SHP77 treated with DMSO at 0.1 percent for 48 hours (cell line): Measurements from ENCODE around the gene TMEM8B.
A peak's percentile ranks its signal among the peaks of the same experiment; 100 is the strongest.
"Not testable (repeated sequence)": the region's sequence is repeated elsewhere in the genome, so short reads cannot be mapped to it uniquely, and the experiment has no call there.

Experiments
- DNase-seq: peaks from one replicate; lab custom pipeline; 2025; lab: John Stamatoyannopoulos, UW

The TMEM8B gene

GRCh38 chr9:35864695-35865255 is 35.7 kb downstream of the TMEM8B start:
- no peak for DNase-seq

DNA sequence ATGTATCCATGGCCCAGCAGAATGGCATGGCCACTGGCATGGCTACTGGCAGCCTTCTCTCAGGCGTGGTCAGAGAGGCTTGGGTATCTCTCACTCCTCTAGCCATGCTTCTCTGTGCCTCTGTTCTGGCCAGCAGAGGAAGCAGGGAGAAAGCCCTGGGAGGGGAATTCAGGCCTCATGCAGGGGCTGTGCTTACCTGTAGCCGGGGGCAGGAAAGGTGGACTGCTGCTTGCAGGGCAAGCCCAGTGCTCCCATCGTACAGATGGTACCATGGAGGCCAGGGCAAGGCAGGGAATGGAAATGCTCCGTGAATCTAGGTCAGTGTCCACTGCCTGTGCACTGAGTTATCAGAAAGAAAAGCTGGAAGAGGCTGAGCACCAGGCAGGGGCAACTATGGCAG is 38.5 kb downstream of the TMEM8B start:
- no peak for DNase-seq

- no peak for DNase-seq
Observed at GRCh38 chr9:35868933-35869332, 39.9 kb downstream of the TMEM8B start.

GRCh38 chr9:35869621-35870216 is 40.7 kb downstream of the TMEM8B start:
- DNase-seq, result no peak

DNA sequence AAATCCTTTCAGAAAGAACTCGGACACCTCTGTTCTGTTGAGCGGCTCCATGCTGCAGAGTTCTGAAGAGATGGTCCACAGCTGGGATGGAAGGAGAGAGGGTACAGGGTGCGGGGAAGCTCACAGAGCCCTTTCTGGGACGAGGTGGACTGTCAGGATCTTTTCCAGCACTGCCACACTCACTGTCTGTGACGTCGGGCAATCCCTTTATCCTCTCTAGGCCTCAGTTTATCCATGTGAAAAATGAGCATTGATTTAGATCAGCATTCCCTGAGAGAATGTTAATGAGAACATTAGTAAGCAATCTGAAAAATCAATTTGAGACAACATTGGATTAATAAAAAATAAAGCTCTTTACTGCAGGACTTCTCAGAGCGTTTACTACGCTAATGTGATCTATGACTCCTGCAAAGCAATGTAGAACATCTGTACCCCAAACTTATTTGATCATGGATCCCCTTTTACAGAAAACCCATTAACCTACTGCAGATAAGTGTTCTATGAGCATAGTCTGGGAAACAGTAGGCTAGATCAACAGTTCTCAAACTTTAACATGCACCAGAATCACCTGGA is 41.4 kb downstream of the TMEM8B start, which contains the start of gene OR13J1:
TSS of gene OR13J1 (minus strand) at position 51 of the 573 bp plus-strand sequence. CDS start at position 51, 0 bp downstream.
- no peak for DNase-seq

- DNase-seq, result no peak
Observed at GRCh38 chr9:35871545-35871944, 42.5 kb downstream of the TMEM8B start.

DNA sequence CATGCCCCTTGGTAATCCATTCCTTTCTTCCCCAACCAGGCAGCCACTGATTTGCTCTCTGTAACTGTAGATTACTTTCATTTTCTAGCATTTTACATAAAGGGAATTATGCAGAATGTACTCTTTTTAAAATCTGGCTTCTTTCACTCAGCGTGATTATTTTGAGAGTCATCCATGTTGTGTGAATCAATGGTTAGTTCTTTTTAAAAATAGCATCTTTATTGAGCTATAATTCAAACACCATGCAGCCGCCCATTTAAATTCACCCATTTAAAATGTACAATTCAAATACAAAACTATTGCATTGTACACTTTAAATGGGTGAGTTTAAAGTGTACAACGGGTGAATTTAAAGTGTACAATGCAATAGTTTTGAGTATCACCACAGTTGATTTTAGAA is 43.5 kb downstream of the TMEM8B start:
- no peak for DNase-seq

DNA sequence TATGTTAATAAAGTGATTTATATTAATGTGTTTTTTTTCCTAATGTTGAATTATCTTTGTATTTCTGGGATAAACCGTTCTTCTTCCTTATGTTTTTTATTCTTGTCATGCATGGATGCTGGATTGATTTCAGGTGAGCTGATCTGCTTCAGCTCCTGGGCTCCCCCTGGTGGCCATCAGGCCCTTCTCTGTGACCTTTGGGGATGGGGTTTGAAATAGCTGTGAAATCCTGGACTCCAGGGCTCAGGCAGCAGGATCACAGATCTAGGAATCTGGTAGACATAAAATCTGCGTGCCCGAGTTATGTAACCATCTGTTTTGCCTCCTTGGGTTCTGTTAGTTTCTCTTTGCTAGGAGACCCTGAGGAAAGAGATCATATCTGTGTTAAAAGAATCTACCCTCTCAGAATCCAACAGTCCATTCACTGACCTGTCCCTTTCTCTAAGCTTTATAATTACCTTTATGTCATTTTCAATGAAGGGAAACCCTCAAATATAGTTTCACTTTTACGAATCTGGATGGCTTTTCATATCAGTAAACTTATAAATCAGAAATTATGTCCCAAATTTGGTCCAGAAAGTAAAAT is 53.3 kb downstream of the TMEM8B start:
- peak; percentile 27 for DNase-seq

DNA sequence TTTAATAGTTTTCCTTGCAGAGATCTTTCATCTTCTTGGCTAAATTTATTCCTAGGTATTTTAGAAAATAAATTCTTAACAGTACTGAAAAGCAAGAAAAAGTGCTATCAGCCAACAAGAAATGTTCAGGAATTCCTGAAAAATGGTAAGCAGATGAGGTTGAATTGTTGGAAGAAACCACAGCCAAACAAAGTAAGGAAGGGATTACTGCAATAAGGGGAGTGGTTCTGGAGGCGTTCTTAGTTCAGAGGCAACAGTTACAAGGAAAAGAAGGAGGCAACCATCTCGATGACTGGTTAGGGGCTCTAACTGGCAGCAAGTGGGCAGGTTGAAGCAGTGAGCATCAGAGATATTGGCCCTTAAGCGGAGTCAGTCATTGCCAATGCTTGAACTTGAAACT is 54.0 kb downstream of the TMEM8B start:
- DNase-seq, result no peak

- DNase-seq, result not testable (repeated sequence)
Observed at GRCh38 chr9:35884908-35885307, 55.9 kb downstream of the TMEM8B start.

GRCh38 chr9:35891646-35892045 is 62.6 kb downstream of the TMEM8B start:
- no peak for DNase-seq

- no peak for DNase-seq
Observed at GRCh38 chr9:35892051-35892450, 63.0 kb downstream of the TMEM8B start.

GRCh38 chr9:35896570-35896969 is 67.5 kb downstream of the TMEM8B start:
- DNase-seq, result no peak

DNA sequence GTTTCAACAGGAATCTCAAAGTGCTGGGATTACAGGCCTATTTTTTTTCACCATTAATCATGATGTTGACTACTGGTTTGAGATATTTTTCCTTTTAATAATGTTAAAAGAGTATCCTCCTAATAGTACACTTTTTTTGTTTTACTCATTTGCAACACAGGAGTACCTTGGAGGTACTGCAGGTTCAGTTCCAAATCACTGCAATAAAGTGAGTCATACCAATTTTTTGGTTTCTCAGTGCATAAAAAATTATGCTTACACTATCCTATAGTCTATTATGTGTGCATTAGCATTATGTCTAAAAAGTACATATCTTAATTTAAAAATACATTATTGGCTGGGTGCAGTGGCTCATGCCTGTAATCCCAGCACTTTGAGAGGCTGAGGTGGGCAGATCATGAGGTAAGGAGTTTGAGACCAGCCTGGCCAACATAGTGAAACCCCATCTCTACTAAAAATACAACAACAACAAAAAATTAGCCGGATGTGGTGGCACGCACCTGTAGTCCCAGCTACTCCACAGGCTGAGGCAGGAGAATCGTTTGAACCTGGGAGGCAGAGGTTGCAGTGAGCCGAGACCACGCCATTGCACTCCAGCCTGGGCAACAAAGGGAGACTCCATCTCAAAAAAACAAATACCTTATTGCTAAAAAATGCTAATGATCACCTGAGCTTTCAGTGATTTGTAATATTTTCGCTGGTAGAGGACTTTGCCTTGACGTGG is 68.5 kb downstream of the TMEM8B start:
- not testable (repeated sequence) for DNase-seq

DNA sequence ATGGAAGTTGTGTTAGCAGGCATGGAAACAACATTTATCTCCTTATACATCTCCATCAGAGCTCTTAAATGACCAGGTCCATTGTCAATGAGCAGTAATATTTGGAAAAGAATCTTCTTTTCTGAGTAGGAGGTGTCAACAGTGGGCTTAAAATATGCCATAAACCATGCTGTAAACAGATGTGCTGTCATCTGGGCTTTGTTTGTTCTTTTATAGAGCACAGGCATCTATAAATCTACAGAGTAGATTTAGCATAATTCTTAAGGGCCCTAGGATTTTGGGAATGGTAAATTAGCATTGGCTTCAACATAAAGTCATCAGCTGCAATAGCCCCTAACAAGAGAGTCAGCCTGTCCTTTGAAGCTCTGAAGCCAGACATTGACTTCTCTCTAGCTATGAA is 69.3 kb downstream of the TMEM8B start:
- DNase-seq, result no peak

GRCh38 chr9:35899021-35899420 is 70.0 kb downstream of the TMEM8B start:
- no peak for DNase-seq

DNA sequence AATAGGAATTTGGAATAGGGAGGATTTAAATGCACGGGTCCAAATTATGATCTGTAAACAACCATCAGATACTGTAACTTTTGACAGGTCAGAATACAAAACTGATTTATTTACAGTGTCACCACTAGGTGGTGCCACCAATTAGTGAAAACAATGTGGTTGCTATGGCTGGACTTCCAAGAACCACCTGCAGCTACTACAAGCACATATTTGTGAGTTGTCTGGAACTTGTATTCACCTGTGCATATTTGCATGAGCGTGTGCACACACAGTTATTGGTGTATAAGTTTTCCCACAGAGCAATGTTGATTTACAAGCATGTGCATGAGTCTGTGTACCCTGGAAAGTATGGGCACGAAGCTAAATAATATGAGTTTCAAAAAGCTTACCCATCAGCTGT is 74.0 kb downstream of the TMEM8B start:
- peak; percentile 6 for DNase-seq

DNA sequence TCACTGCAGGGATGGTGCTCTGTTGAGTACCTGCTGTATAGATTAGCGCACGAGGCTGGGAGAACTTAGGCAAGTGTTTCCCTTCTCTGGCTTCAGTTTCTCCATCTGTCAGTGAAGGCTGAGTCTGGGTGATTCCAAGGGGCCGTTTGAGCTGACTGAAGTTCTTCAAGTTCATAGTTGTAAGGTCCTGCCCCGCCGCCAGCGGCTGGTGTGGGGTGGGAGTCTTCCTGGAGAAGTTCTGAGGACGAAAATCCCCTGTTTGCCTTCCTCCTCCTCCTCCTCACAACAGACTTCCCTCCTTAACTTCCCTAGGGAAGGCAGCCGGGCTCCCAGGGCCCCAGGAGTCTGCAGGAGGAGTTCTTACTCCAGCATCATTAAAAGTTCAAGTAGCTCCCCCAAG is 75.3 kb downstream of the TMEM8B start:
- no peak for DNase-seq

DNA sequence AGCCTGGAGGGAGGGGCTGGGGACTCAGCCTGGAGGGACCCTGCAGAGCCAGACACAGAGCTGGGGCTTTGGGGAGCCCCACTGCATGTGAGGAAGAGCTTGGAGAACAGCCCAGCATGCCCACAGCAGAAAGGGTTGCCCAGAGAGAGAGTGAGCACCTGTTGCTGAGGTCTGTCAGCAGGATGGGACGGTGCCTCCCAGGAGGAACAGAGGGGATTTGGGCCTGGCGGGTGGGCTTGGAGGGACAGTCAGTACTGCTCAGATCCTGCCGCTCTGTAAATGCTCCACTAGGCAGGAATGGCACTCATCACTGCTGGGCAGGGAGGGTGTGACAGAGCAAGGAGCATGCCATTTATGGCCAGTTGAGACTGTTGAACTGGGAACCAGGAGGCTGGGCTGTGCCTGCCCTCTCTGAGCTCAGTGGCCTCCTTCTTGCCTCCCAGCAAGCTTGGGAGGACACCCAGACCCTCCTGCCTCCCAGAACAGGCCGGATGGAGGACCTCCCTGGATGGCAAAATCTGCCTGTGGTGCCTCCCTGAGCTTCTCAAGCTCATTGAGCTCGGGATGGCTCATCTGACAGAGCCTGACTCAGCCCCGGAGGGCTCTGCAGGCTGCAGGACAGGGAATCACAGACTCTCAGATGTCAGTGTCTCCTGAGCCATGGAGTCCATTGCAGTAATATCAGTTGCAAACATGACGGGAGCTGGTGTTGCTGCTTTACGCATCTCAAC is 76.2 kb downstream of the TMEM8B start:
- no peak for DNase-seq

GRCh38 chr9:35905912-35906679 is 77.1 kb downstream of the TMEM8B start, which contains the start of gene HRCT1:
Gene HRCT1 (plus strand): TSS chr9:35906202. CDS start chr9:35906288, 86 bp downstream.
- peak; percentile 57 for DNase-seq
